MM.1S (cell line): Measurements from ENCODE around the gene TOP3A.
A peak's percentile ranks its signal among the peaks of the same experiment; 100 is the strongest.

ENCODE experiments used
- DNase-seq: peaks from one replicate; pipeline ENCODE4 v3.0.0-alpha.2; 2015
- H2AFZ ChIP-seq: fragments of 300-600 bp; sonication (generic); 2 replicates; pipeline ENCODE4 v1.6.0; 2016; ENCODE audit warnings: antibody characterized with exemption, low read length
- H3F3A ChIP-seq: fragments of 300-600 bp; sonication (generic); 2 replicates; pipeline ENCODE4 v1.6.1; 2016; ENCODE audit warnings: mild to moderate bottlenecking, antibody characterized with exemption, low read length, moderate library complexity, mixed read lengths; ENCODE audit not compliant: insufficient read depth
- H3K27ac ChIP-seq: fragments of 300-600 bp; sonication (generic); 2 replicates; pipeline ENCODE4 v1.5.1; 2016; ENCODE audit warnings: mild to moderate bottlenecking, low read length
- H3K27me3 ChIP-seq: fragments of 300-600 bp; sonication (generic); replicated peaks from 2 replicates; pipeline ENCODE4 v1.6.0; 2016; ENCODE audit warnings: low read length; ENCODE audit not compliant: insufficient read depth
- H3K36me3 ChIP-seq: fragments of 300-600 bp; sonication (generic); replicated peaks from 2 replicates; pipeline ENCODE4 v1.6.1; 2016; ENCODE audit warnings: mild to moderate bottlenecking, low read length, mixed read lengths; ENCODE audit not compliant: insufficient read depth
- H3K4me1 ChIP-seq: fragments of 300-600 bp; sonication (generic); 2 replicates; pipeline ENCODE4 v1.6.1; 2016; ENCODE audit warnings: low read length, mixed read lengths
- H3K4me2 ChIP-seq: fragments of 300-600 bp; sonication (generic); 2 replicates; pipeline ENCODE4 v1.6.0; 2016; ENCODE audit warnings: low read depth, low read length
- H3K4me3 ChIP-seq: fragments of 300-600 bp; sonication (generic); 2 replicates; pipeline ENCODE4 v1.5.1; 2016; ENCODE audit warnings: low read length, mixed read lengths
- H3K79me2 ChIP-seq: fragments of 300-600 bp; sonication (generic); 2 replicates; pipeline ENCODE4 v1.6.1; 2016; ENCODE audit warnings: mixed run types, low read length, mixed read lengths
- H3K9ac ChIP-seq: fragments of 300-600 bp; sonication (generic); 2 replicates; pipeline ENCODE4 v1.6.1; 2016; ENCODE audit warnings: low read length, mixed read lengths
- H3K9me2 ChIP-seq: fragments of 300-600 bp; sonication (generic); replicated peaks from 2 replicates; pipeline ENCODE4 v1.6.1; 2016; ENCODE audit warnings: mild to moderate bottlenecking, low read length, mixed read lengths; ENCODE audit not compliant: insufficient read depth
- H3K9me3 ChIP-seq: fragments of 300-600 bp; sonication (generic); replicated peaks from 2 replicates; pipeline ENCODE4 v1.6.1; 2016; ENCODE audit warnings: mild to moderate bottlenecking, low read length, mixed read lengths; ENCODE audit not compliant: insufficient read depth
- H4K20me1 ChIP-seq: fragments of 300-600 bp; sonication (generic); 2 replicates; pipeline ENCODE4 v1.6.1; 2016; ENCODE audit warnings: mild to moderate bottlenecking, low read length, moderate library complexity, mixed read lengths; ENCODE audit not compliant: insufficient read depth
- EZH2 ChIP-seq: fragments of 300-600 bp; sonication (generic); optimal IDR thresholded peaks from 2 replicates; pipeline ENCODE3; 2017; ENCODE audit warnings: low read depth, mild to moderate bottlenecking, antibody characterized with exemption, low read length, mixed read lengths
- EZH2phosphoT487 ChIP-seq: fragments of 300-600 bp; sonication (generic); IDR thresholded peaks from 2 replicates; pipeline ENCODE4 v1.6.1; 2018; ENCODE audit warnings: antibody characterized with exemption, low read length
- TF ChIP-seq, protein P1 (sequence below): fragments of 300-600 bp; sonication (generic); IDR thresholded peaks from 2 replicates; pipeline ENCODE4 v1.5.1; 2016; ENCODE audit warnings: antibody characterized with exemption, low read length, mixed read lengths

Gene TOP3A

GRCh38 chr17:18248811-18249210 is 66.0 kb downstream of the TOP3A start:
- H2AFZ ChIP-seq: no peak overlapping the region
- no peak overlapping the region for H3K4me2 ChIP-seq
- no peak overlapping the region for H3K4me3 ChIP-seq
- H3K9me2 ChIP-seq: no peaks in the 10 kb centered on the region
- no peaks in the 10 kb centered on the region; the same call in 1 of the 2 replicates for H3K36me3 ChIP-seq
- H3K9me3 ChIP-seq: no peaks in the 10 kb centered on the region
- no peak overlapping the region for H3K27ac ChIP-seq
- H3K79me2 ChIP-seq: no peaks in the 10 kb centered on the region
- DNase-seq: no peak
- TF ChIP-seq EZH2phosphoT487 (no peak), EZH2 (no peak)
- TF ChIP-seq, protein P1, sequence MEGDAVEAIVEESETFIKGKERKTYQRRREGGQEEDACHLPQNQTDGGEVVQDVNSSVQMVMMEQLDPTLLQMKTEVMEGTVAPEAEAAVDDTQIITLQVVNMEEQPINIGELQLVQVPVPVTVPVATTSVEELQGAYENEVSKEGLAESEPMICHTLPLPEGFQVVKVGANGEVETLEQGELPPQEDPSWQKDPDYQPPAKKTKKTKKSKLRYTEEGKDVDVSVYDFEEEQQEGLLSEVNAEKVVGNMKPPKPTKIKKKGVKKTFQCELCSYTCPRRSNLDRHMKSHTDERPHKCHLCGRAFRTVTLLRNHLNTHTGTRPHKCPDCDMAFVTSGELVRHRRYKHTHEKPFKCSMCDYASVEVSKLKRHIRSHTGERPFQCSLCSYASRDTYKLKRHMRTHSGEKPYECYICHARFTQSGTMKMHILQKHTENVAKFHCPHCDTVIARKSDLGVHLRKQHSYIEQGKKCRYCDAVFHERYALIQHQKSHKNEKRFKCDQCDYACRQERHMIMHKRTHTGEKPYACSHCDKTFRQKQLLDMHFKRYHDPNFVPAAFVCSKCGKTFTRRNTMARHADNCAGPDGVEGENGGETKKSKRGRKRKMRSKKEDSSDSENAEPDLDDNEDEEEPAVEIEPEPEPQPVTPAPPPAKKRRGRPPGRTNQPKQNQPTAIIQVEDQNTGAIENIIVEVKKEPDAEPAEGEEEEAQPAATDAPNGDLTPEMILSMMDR: no peak
- H3K9ac ChIP-seq: no peak overlapping the region
- no peaks in the 10 kb centered on the region for H3F3A ChIP-seq
- no peaks in the 10 kb centered on the region for H3K4me1 ChIP-seq
- H4K20me1 ChIP-seq: no peaks in the 10 kb centered on the region
- no peaks in the 10 kb centered on the region for H3K27me3 ChIP-seq

DNA sequence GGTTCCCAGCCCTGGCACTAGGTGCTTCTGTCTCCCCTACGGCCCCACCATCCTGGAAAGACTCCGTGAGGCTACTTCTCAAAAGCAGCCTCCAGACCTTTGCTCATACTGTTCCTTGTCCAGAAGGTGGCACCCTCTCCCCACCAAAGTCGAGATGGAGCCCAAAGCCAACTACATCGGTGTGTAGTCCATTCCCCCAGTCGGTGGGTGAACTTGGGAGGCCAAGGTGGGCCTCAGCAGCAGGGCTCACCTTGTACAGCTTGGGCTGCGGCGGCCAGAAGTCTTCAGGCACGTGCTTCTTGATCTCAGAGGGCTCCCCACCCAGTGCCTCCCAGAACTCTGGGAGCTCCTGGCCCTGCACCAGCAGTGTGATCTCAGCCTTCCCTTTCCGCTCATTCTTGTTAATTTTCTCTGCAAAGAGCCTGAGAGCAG is 66.5 kb downstream of the TOP3A start:
- no peak for TF ChIP-seq EZH2
- TF ChIP-seq, protein P1: peak; percentile 73
- no peaks in the 10 kb centered on the region; the same call in 1 of the 2 replicates for H3K36me3 ChIP-seq
- H4K20me1 ChIP-seq: no peaks in the 10 kb centered on the region
- no peaks in the 10 kb centered on the region for H3K9me3 ChIP-seq
- H3K4me2 ChIP-seq: no peak overlapping the region
- H3K27me3 ChIP-seq: no peaks in the 10 kb centered on the region
- no peaks in the 10 kb centered on the region for H3K79me2 ChIP-seq
- no peak overlapping the region for H3K4me3 ChIP-seq
- H3K27ac ChIP-seq: no peak overlapping the region
- H3K9me2 ChIP-seq: no peaks in the 10 kb centered on the region
- peak; percentile 64 for DNase-seq
- no peaks in the 10 kb centered on the region for H3K4me1 ChIP-seq
- H3F3A ChIP-seq: no peaks in the 10 kb centered on the region
- H3K9ac ChIP-seq: no peak overlapping the region
- no peak overlapping the region for H2AFZ ChIP-seq

DNA sequence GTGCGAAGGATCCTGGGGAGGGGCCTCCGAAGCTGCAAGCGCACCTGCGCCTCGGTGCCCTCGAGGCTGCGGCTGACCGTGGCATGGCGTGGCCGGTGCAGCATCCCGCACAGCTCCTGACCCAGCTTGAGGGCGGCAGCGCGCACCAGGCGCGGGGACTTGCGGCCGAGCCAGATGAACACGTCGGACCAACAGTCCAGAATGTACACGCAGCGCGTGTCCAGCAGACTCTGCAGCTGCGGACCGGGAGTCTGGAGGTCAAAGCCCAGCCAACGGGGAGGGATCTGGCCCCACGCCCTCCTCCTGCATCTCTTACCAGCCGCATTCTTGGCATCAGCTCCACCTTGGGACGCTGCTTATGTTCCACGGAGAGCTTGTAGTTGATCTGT is 67.2 kb downstream of the TOP3A start:
- H2AFZ ChIP-seq: no peak overlapping the region
- no peak for DNase-seq
- no peaks in the 10 kb centered on the region for H3K9me3 ChIP-seq
- H3F3A ChIP-seq: no peaks in the 10 kb centered on the region
- H3K9ac ChIP-seq: no peak overlapping the region
- no peaks in the 10 kb centered on the region for H3K27me3 ChIP-seq
- TF ChIP-seq EZH2phosphoT487 (no peak), EZH2 (no peak)
- TF ChIP-seq, protein P1: no peak
- H3K9me2 ChIP-seq: no peaks in the 10 kb centered on the region
- H3K79me2 ChIP-seq: no peaks in the 10 kb centered on the region
- H3K4me1 ChIP-seq: no peaks in the 10 kb centered on the region
- H3K4me2 ChIP-seq: no peak overlapping the region
- H3K27ac ChIP-seq: no peak overlapping the region
- H3K36me3 ChIP-seq: no peaks in the 10 kb centered on the region; the same call in 1 of the 2 replicates
- no peak overlapping the region for H3K4me3 ChIP-seq
- H4K20me1 ChIP-seq: no peaks in the 10 kb centered on the region
